ENCODE measurements around the gene CHTF18. TPM values are rescaled to one million over a fixed set of nuclear protein-coding genes. Genes with fewer than 3 reads are reported as not detected.

Gene CHTF18
- total and polyA plus RNA-seq, 9 of the 15 experiments (the other 6 are each of a cell fraction or from before 2014, with no cell fraction given), result 2.5 to 123 (median 17.0) TPM

DNA sequence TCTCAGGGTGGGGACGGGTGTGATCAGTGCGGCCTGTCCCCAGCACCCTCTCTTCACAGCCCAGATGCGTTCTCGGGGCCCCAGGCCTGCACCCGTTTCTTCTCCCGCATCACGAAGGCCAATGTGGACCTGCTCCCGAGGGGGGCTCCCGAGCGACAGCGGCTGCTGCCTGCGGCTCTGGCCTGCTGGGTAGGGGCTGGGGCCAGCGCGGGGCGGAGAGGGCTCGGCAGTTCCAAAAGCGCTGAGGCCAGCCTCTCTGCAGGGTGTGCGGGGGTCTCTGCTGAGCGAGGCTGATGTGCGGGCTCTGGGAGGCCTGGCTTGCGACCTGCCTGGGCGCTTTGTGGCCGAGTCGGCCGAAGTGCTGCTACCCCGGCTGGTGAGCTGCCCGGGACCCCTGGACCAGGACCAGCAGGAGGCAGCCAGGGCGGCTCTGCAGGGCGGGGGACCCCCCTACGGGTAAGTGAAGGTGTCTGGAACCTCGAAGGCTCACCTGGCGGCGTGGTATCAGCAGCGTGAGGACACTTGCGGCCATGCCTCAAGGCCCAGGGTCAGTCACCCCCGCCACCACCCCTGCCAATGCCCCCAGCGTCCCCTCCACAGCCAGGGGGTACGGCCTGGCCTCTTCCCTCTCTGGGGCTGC lies 23.5 kb upstream of the CHTF18 start:
- TF ChIP-seq ZFP1 (CRISPR knock-in tag; IDR thresholded peaks at IDR 0.05) (no peak), GTF2A2 (tag; IDR thresholded peaks at IDR 0.05) (no peak), MEF2D (tag; conservative IDR thresholded peaks at IDR 0.05; ENCODE audit: low read depth) (no peak), NFIC (IDR thresholded peaks at IDR 0.05) (no peak), NCOR1 (IDR thresholded peaks at IDR 0.05) (no peak), SRSF1 (IDR thresholded peaks at IDR 0.05; ENCODE audit: low read depth, low read length) (no peak), POLR3G (IDR thresholded peaks at IDR 0.05; ENCODE audit: extremely low read depth, insufficient read length, insufficient replicate concordance) (no peak), RBBP5 (IDR thresholded peaks at IDR 0.05; ENCODE audit: borderline replicate concordance, insufficient read depth, low read length, poor library complexity, severe bottlenecking) (no peak), SIN3A (IDR thresholded peaks at IDR 0.05; ENCODE audit: borderline replicate concordance in 2 of 2, control insufficient read depth in 1 of 2, low read depth in 2 of 2, low read length in 2 of 2) (no peak), ERF (CRISPR knock-in tag; IDR thresholded peaks at IDR 0.05) (no peak), TAF1 (IDR thresholded peaks at IDR 0.05; ENCODE audit: control insufficient read depth, extremely low read depth, insufficient read depth, low read length, severe bottlenecking) (no peak), EZH2 (IDR thresholded peaks at IDR 0.05; ENCODE audit: borderline replicate concordance, low read depth, low read length) (no peak), ATF1 (CRISPR knock-in tag; IDR thresholded peaks at IDR 0.05) (no peak), ATF1 (tag; IDR thresholded peaks at IDR 0.05) (no peak), ZNF354B (CRISPR knock-in tag; IDR thresholded peaks at IDR 0.05) (no peak), HNRNPUL1 (IDR thresholded peaks at IDR 0.05; ENCODE audit: low read length) (no peak), GABPA (tag; conservative IDR thresholded peaks at IDR 0.05; ENCODE audit: low read depth) (no peak)
- TF ChIP-seq, protein P1, sequence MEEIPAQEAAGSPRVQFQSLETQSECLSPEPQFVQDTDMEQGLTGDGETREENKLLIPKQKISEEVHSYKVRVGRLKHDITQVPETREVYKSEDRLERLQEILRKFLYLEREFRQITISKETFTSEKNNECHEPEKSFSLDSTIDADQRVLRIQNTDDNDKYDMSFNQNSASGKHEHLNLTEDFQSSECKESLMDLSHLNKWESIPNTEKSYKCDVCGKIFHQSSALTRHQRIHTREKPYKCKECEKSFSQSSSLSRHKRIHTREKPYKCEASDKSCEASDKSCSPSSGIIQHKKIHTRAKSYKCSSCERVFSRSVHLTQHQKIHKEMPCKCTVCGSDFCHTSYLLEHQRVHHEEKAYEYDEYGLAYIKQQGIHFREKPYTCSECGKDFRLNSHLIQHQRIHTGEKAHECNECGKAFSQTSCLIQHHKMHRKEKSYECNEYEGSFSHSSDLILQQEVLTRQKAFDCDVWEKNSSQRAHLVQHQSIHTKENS (CRISPR knock-in tag; IDR thresholded peaks at IDR 0.05), result no peak
- Histone ChIP-seq H3K36me3 (ENCODE audit: control insufficient read depth, insufficient read depth, low read length) (no peaks in the 10 kb centered on the region), H3K27me3 (ENCODE audit: control insufficient read depth in 2 of 2, insufficient read depth in 2 of 2, low read length in 2 of 2) (peaks cover 0 to 6% of the 10 kb centered on the region in 2 experiments; a peak in 1 of 5 replicates), H3K4me3 (no peak overlapping the region), H3K4me2 (ENCODE audit: insufficient read depth, low read length) (no peak overlapping the region), H3K9ac (ENCODE audit: insufficient read depth in 1 of 2, low read depth in 2 of 2, low read length in 2 of 2) (no peak overlapping the region), H3K9me1 (ENCODE audit: control insufficient read depth, insufficient read depth, low read length) (no peaks in the 10 kb centered on the region), H4K20me1 (replicated peaks; ENCODE audit: control insufficient read depth, insufficient read depth, low read length) (0 out of 2 replicates have a peak, but pooled peaks cover 3% of the 10 kb centered on the region), H3K9me3 (replicated peaks; ENCODE audit: control insufficient read depth, insufficient read depth, low read depth, low read length) (no peaks in the 10 kb centered on the region), H3K27ac (ENCODE audit: extremely low read depth, low read depth, low read length) (no peak overlapping the region), H3K79me2 (ENCODE audit: control insufficient read depth, insufficient read depth, low read length) (no peaks in the 10 kb centered on the region), H2AFZ (ENCODE audit: low read depth, low read length) (no peak overlapping the region), H3K4me1 (replicated peaks in 1 of 2; ENCODE audit: control insufficient read depth in 2 of 2, insufficient read depth in 2 of 2, low read length in 2 of 2) (peaks cover 0 to 86% of the 10 kb centered on the region in 2 experiments; a peak in 2 of 5 replicates)
- intact Hi-C loops (cut with micrococcal nuclease), result no loop called here
- 28% methylated on average over 21 of the region's 38 CpGs for WGBS (ENCODE audit: insufficient coverage, low coverage, missing lambda C conversion rate)
- 0 out of 3 replicates have a peak, but pooled peaks have one; percentile 9 for ATAC-seq
- BruUV-seq (replicated peaks), result no TSS peak
- POLR2A ChIA-PET, result no interaction called here
- no peak for FAIRE-seq
- CTCF ChIA-PET (ENCODE audit: low intra/inter-chr PET ratio), result no interaction called here
- in situ Hi-C loops (cut with MboI), result no loop called here
- DNase-seq (ENCODE audit: extremely low read depth in 1 of 4, low spot score in 3 of 4), result no peak
